ENCODE data around the gene PLEKHG1. TPM values are rescaled to one million over a fixed set of nuclear protein-coding genes. Genes with fewer than 3 reads are reported as not detected.

PLEKHG1 gene
- polyA plus RNA-seq, 1 donor from 2014 or later, result 2.6 TPM

- H3K4me3 ChIP-seq (ENCODE audit: low read length), result no peak overlapping the region
- H3K79me2 ChIP-seq (replicated peaks; ENCODE audit: insufficient read depth, low read length), result no peaks in the 10 kb centered on the region
- TF ChIP-seq SMC3 (conservative IDR thresholded peaks at IDR 0.05; ENCODE audit: poor library complexity) (no peak), EP300 (conservative IDR thresholded peaks at IDR 0.05; ENCODE audit: poor library complexity, severe bottlenecking) (no peak), TAF1 (IDR thresholded peaks at IDR 0.05; ENCODE audit: low read depth) (no peak), POLR2AphosphoS5 (IDR thresholded peaks at IDR 0.05) (no peak), EZH2 (IDR thresholded peaks at IDR 0.05; ENCODE audit: borderline replicate concordance, insufficient read depth, low read length, poor library complexity, severe bottlenecking) (no peak), RAD21 (conservative IDR thresholded peaks at IDR 0.05) (no peak), CTCF (IDR thresholded peaks at IDR 0.05; ENCODE audit: poor library complexity, severe bottlenecking) (no peak)
- H3K27ac ChIP-seq (ENCODE audit: low read length), result no peak overlapping the region
- no peaks in the 10 kb centered on the region for H3K36me3 ChIP-seq (ENCODE audit: insufficient read depth, low read length)
- no peaks in the 10 kb centered on the region for H3K27me3 ChIP-seq (ENCODE audit: insufficient read depth, low read depth, low read length)
- H4K20me1 ChIP-seq (ENCODE audit: insufficient read depth), result no peaks in the 10 kb centered on the region
- no peak overlapping the region for H2AFZ ChIP-seq (ENCODE audit: low read depth, low read length)
- H3K9me2 ChIP-seq (ENCODE audit: insufficient read depth, low read length), result no peaks in the 10 kb centered on the region
- no peak overlapping the region for H3K9ac ChIP-seq (ENCODE audit: low read length)
- H3K9me3 ChIP-seq (ENCODE audit: low read length), result no peaks in the 10 kb centered on the region
- H3F3A ChIP-seq (ENCODE audit: insufficient read depth, low read length, poor library complexity, severe bottlenecking), result no peaks in the 10 kb centered on the region
- no peak overlapping the region for H3K4me2 ChIP-seq (ENCODE audit: low read length)
These were observed 47.4 kb downstream of the PLEKHG1 start for GRCh38 chr6:150647051-150647450.

Other genes starting within 250 kb of the PLEKHG1 start
- gene IYD, start 230.9 kb upstream of the PLEKHG1 start, polyA plus RNA-seq, result not detected in 2 replicates

All from neural cell (in vitro differentiated cells).